PC-9 (cell line): ENCODE results near the gene PGGHG. TPM values are rescaled to one million over a fixed set of nuclear protein-coding genes. Genes with fewer than 3 reads are reported as not detected.

Experiments
- BruUV-seq: library from RNA; stranded (reverse); fragments of 400-500 nt; replicated peaks from 2 replicates; lab custom pipeline; 2021; lab: Mats Ljungman, UMichigan
- CTCF ChIA-PET: fragments of 300-600 bp; sonication (Branson Sonifier 250); formaldehyde crosslinking; loops from one replicate; lab custom pipeline; 2022; ENCODE audit warnings: antibody characterized with exemption; lab: Charles Lee
- POLR2A ChIA-PET: fragments of 300-600 bp; sonication (Branson Sonifier 250); formaldehyde crosslinking; loops from one replicate; lab custom pipeline; 2022; ENCODE audit warnings: antibody characterized with exemption; ENCODE audit not compliant: unreplicated experiment; lab: Charles Lee
- DNase-seq, 2 experiments: peaks; one replicate each; pipeline versions ENCODE4 v3.0.0 to v3.0.0-alpha.2; 2015 to 2022; ENCODE audit warnings: mixed read lengths in 1 of 2
- H2AFZ ChIP-seq: fragments of 200-600 bp; sonication (generic); 2 replicates; pipeline ENCODE4 v1.8.1; 2017; ENCODE audit warnings: antibody characterized with exemption
- H3F3A ChIP-seq: fragments of 200-600 bp; sonication (generic); 2 replicates; pipeline ENCODE4 v1.8.1; 2017; ENCODE audit warnings: antibody characterized with exemption, mild to moderate bottlenecking, low read depth; ENCODE audit not compliant: insufficient read depth
- H3K27ac ChIP-seq: fragments of 200-600 bp; sonication (generic); 2 replicates; pipeline ENCODE4 v1.6.1; 2016; ENCODE audit warnings: mixed run types
- H3K27me3 ChIP-seq: fragments of 200-600 bp; sonication (generic); 2 replicates; pipeline ENCODE4 v1.6.1; 2016; ENCODE audit warnings: low read depth, mixed run types; ENCODE audit not compliant: insufficient read depth
- H3K36me3 ChIP-seq: fragments of 200-600 bp; sonication (generic); 2 replicates; pipeline ENCODE4 v1.6.1; 2016; ENCODE audit warnings: low read depth, mixed run types
- H3K4me1 ChIP-seq: fragments of 200-600 bp; sonication (generic); replicated peaks from 2 replicates; pipeline ENCODE4 v1.6.1; 2016; ENCODE audit warnings: mixed run types; ENCODE audit not compliant: insufficient read depth
- H3K4me2 ChIP-seq: fragments of 200-600 bp; sonication (generic); 2 replicates; pipeline ENCODE4 v1.6.1; 2017; ENCODE audit warnings: mixed run types
- H3K4me3 ChIP-seq: fragments of 200-600 bp; sonication (generic); 2 replicates; pipeline ENCODE4 v1.6.1; 2016; ENCODE audit warnings: mixed run types
- H3K79me2 ChIP-seq: fragments of 200-600 bp; sonication (generic); 2 replicates; pipeline ENCODE4 v1.6.1; 2017; ENCODE audit warnings: low read depth, mixed run types
- H3K9me2 ChIP-seq: fragments of 200-600 bp; sonication (generic); 2 replicates; pipeline ENCODE4 v1.8.1; 2017; ENCODE audit warnings: mild to moderate bottlenecking; ENCODE audit not compliant: insufficient read depth
- H3K9me3 ChIP-seq: fragments of 200-600 bp; sonication (generic); 2 replicates; pipeline ENCODE4 v1.8.1; 2016; ENCODE audit warnings: low read depth; ENCODE audit not compliant: insufficient read depth
- H4K20me1 ChIP-seq: fragments of 200-600 bp; sonication (generic); 2 replicates; pipeline ENCODE4 v1.8.1; 2017; ENCODE audit not compliant: insufficient read depth
- CTCF ChIP-seq: fragments of 200-600 bp; sonication (generic); conservative IDR thresholded peaks from 2 replicates; pipeline ENCODE4 v1.6.1; 2017; ENCODE audit warnings: mixed run types, antibody characterized with exemption, mild to moderate bottlenecking, moderate library complexity
- EZH2 ChIP-seq: fragments of 200-600 bp; sonication (generic); IDR thresholded peaks from 2 replicates; pipeline ENCODE4 v1.8.0; 2017; ENCODE audit warnings: antibody characterized with exemption, low read depth
- intact Hi-C: fragments of 100-400 bp; cut with micrococcal nuclease; formaldehyde crosslinking; loops from one replicate; pipeline ENCODE4 v1.10.0; 2022; ENCODE audit not compliant: unreplicated experiment
- total RNA-seq: library from RNA; stranded (reverse); gene quantifications from 2 replicates; pipeline ENCODE4 v1.2.3, GENCODE V29; 2021

Gene PGGHG
- total RNA-seq, 1 experiment from 2014 or later = 68.6 TPM

- Histone ChIP-seq H3K9me3 (no peaks in the 10 kb centered on the region), H3K27me3 (no peaks in the 10 kb centered on the region), H2AFZ (no peak overlapping the region), H3K9me2 (no peaks in the 10 kb centered on the region), H3K27ac (no peak overlapping the region), H3K4me2 (no peak overlapping the region), H4K20me1 (no peaks in the 10 kb centered on the region), H3K79me2 (no peaks in the 10 kb centered on the region), H3K4me1 (no peaks in the 10 kb centered on the region), H3F3A (no peaks in the 10 kb centered on the region), H3K36me3 (no peaks in the 10 kb centered on the region), H3K4me3 (no peak overlapping the region)
- no peak for DNase-seq
- ChIA-PET CTCF (no interaction called here), POLR2A (no interaction called here)
- intact Hi-C loops = no loop called here
- TF ChIP-seq CTCF = no peak
- no TSS peak for BruUV-seq
Measured at GRCh38 chr11:326592-326841, 37.6 kb downstream of the PGGHG start.

DNA sequence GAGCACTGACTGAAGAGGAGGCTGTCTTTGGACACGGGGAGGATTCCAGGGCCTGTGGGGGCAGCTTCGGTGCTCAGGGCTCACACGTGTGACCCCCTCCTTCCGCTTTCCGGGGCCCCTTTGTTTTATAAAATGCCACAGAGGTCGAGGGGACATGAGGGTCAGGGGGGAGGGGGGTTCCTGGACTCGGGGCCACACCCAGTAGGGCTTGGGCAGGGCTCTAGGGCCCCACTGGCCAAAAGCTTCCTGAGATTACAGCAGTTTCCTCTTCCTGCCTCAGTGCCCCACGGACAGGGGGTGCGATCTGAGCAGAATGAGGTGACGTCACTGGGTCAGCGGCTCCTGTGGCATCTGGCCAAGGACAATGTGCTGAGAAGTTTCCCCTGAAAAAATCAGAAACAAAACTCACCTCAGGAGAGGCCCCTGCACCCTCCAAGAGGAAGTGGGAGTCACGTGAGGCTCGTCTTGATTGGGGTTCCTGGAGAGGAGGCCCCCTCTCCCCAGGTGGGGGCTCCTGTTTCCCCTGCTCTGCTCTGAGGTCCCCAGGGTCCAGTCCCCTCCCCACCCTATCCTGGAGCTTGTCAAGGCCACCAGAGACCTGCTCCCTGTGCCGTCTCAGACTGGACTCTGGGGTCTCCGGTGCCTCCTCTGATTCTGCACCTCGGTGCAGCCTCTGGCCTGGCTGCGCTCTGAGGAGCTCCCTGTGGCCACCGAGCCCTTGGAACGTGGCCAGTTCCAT is 38.1 kb downstream of the PGGHG start:
- H3K4me3 ChIP-seq = no peak overlapping the region
- H3F3A ChIP-seq = no peaks in the 10 kb centered on the region
- no peaks in the 10 kb centered on the region for H3K4me1 ChIP-seq
- no peaks in the 10 kb centered on the region for H4K20me1 ChIP-seq
- H3K36me3 ChIP-seq = no peaks in the 10 kb centered on the region
- CTCF ChIA-PET = no interaction called here
- TF ChIP-seq CTCF (no peak), EZH2 (no peak)
- intact Hi-C loops = no loop called here
- H3K4me2 ChIP-seq = no peak overlapping the region
- H3K27ac ChIP-seq = no peak overlapping the region
- no peak overlapping the region for H2AFZ ChIP-seq
- POLR2A ChIA-PET = no interaction called here
- no peak for DNase-seq
- H3K27me3 ChIP-seq = no peaks in the 10 kb centered on the region
- no peaks in the 10 kb centered on the region for H3K9me3 ChIP-seq
- no peaks in the 10 kb centered on the region for H3K9me2 ChIP-seq
- no TSS peak for BruUV-seq
- H3K79me2 ChIP-seq = no peaks in the 10 kb centered on the region

DNA sequence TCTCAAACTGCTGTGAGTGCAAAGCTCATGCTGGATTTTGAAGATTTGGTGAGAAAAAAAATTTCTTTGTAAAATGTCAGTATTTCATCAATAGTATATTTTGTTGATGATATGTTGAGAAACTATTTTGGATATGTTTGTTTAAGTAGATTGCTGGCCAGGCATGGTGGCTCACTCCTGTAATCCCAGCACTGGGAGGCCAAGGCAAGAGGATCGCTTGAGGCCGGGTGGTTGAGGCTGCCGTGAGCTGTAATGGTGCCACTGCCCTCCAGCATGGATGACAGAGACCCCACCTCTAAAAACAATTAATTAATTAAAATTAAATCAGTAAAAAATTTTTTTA is 38.6 kb downstream of the PGGHG start:
- H2AFZ ChIP-seq = no peak overlapping the region
- no peaks in the 10 kb centered on the region for H3K9me3 ChIP-seq
- TF ChIP-seq EZH2 (no peak), CTCF (no peak)
- intact Hi-C loops = no loop called here
- H3K79me2 ChIP-seq = no peaks in the 10 kb centered on the region
- H3K9me2 ChIP-seq = no peaks in the 10 kb centered on the region
- no peak for DNase-seq
- no peaks in the 10 kb centered on the region for H3K36me3 ChIP-seq
- no peaks in the 10 kb centered on the region for H3K27me3 ChIP-seq
- ChIA-PET POLR2A (no interaction called here), CTCF (no interaction called here)
- H3K4me2 ChIP-seq = no peak overlapping the region
- no peaks in the 10 kb centered on the region for H3F3A ChIP-seq
- no peaks in the 10 kb centered on the region for H4K20me1 ChIP-seq
- H3K27ac ChIP-seq = no peak overlapping the region
- no peaks in the 10 kb centered on the region for H3K4me1 ChIP-seq
- BruUV-seq = no TSS peak
- H3K4me3 ChIP-seq = no peak overlapping the region
